Activated T-helper 1 cell treated with Interleukin-2 at 50 U/mL for 16 hours (primary cell): ENCODE results near the gene PINK1.
A peak's percentile ranks its signal among the peaks of the same experiment; 100 is the strongest.

Experiments used
- DNase-seq: peaks from one replicate; pipeline ENCODE4 v3.0.0-alpha.2; 2020; ENCODE audit warnings: low read depth

PINK1 gene

DNA sequence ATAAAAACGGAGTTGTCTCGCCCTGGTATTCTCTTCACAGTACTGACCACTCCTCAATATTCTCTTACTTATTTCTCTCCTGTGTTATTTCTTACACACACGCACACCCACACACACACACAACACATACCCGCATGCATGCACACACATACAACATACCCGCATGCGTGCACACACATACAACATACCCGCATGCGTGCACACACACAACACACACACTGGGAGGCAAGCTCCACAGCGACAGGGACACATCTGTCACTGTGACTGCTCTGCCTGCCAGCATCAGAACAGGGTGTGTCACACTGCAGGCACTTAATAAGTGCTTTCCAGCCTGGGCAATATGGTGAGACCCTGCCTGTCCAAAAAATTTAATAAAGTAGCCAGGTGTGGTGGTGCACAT, 48.7 kb downstream of the PINK1 start:
- no peak for DNase-seq

DNA sequence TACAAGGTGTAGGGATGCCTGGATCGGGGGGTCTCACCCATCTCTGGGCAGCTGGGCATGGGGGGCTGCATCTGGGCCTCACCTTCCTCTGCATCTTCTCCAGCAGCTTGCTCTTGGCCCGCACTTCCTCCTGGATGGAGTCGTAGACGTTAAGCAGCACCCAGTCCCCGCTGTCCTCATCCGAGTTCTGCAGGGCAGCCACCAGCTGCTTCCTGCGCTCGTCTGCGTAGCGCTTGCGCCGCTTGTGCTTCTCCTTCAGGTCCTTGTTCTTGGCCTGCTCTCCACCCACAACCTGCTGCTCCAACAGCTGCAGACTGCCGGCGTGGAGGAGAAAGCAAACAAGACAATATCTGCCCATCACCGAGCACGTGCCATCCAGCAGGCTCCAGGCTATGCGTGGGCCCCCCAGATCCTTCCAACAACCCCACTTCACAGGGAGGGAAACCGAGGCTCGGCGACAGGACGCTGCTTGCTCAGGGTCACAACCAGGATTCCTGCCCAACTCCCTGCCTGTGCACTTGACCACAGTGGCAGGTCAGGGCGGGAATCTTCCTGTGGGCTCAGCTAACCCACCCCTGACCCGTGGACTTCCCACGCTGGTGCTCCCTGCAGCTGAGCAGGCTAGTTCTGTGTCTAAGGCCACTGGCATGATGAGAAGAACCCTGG, 49.4 kb downstream of the PINK1 start:
- no peak for DNase-seq

DNA sequence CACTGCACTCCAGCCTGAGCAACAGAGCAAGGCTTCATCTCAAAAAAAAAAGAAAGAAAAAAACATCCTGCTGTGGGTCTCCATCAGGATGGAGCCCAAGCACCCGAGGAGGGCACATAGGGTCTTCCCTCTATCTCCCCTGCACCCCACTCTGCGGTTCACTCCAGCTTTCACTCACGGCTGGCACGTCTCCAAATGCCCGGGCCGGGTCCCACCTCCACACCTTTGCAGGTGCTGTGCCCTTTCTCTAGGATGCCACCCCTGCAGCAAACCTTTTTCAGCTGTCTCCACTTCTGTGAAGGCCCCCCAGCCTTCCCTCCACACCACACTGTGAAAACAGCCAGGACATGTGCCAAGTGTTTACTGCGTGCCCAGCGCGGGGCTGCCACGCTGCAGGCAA, 50.4 kb downstream of the PINK1 start:
- no peak for DNase-seq

DNA sequence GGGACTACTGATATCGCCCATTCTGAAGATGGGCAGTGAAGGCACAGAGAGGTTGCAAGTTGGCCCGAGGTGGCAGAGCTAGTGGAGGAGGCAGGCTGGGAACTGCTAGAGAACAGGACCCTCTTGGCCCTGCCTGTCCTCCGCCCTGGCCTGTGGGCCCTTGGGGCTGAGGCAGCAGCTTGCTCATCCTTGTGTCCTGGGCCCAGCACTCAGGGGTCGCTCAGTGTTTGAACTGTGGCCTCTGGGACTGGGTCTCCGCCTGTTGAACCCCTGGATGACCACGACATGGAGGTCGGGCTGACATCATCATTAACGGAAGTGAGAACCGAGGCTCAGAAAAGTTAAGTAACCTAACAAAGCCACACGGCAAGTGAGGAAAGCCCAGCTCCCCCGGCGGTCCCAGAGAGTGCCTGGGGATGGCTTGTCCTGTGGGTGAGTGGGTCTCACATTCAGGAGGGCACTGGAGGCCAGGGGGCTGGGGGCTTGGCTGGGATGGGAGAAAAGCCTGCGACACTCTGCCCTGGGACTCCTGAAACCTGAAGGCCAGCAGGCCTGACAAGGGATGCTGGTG, 50.9 kb downstream of the PINK1 start:
- DNase-seq, result no peak

DNA sequence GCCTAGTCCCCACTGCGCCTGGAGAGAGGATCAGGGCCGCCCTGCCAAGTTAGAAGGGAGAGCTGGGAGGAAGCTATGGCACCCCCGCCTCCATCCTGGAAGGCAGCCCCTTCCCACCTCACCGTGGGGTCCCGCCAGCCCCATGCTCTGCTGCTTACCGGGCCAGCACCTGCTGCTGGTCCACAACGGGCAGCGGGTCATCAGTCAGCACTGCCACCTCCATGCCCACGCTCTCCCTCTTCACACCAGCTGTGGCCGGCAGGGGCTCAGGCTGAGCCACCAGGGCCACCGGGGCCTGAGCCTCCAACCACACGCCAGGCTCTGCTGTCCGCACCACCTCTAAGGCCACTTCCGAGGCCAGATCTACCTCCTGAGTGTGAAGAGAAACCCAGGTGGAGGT, 51.4 kb downstream of the PINK1 start:
- no peak for DNase-seq

DNA sequence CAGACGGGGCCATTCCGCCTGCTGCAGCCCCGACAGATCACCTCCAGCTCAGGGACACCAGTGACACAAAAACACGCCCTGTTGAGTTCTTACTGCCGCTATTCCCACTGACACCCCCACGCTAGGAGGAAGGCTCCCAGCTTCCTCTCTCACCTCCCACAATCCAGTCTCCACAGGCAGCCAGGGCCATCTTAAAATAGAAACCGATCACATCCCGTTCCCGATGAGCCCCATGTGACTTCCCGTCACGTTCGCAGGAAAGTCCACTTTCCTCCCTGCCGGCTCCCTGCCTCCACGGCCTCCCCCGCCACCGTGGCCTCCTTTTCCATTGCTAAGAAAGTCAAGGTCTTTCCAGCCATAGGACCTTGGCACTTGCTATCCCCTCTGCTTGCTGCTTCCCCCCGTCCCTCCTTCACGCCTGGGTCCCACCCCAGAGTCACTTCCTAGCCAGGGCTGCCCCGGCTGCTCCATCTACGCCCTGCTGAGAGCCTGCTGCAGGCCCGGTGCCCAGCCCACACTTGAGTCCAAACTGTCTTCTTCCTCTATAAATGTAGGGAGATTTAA, 51.9 kb downstream of the PINK1 start:
- no peak for DNase-seq

DNA sequence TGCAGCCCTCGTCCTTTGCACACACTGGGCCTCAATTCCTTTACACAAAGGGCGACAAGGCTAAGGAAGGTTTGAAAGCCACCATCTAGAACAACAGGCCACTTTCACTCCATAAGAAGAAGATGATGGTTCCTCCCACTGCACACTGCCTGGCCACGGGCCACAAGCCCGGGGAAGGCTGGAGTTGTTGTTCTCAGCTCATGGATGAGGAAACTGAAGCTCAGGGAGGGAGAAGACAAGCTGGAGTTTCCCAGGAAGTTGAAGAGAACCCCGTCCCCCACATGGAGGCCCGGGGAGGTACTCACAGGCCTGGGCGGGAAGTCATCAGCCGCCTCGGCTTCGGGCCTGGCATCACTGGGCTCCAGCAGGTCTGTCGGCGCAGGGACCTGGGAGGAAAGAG, 52.5 kb downstream of the PINK1 start:
- DNase-seq, result no peak

DNA sequence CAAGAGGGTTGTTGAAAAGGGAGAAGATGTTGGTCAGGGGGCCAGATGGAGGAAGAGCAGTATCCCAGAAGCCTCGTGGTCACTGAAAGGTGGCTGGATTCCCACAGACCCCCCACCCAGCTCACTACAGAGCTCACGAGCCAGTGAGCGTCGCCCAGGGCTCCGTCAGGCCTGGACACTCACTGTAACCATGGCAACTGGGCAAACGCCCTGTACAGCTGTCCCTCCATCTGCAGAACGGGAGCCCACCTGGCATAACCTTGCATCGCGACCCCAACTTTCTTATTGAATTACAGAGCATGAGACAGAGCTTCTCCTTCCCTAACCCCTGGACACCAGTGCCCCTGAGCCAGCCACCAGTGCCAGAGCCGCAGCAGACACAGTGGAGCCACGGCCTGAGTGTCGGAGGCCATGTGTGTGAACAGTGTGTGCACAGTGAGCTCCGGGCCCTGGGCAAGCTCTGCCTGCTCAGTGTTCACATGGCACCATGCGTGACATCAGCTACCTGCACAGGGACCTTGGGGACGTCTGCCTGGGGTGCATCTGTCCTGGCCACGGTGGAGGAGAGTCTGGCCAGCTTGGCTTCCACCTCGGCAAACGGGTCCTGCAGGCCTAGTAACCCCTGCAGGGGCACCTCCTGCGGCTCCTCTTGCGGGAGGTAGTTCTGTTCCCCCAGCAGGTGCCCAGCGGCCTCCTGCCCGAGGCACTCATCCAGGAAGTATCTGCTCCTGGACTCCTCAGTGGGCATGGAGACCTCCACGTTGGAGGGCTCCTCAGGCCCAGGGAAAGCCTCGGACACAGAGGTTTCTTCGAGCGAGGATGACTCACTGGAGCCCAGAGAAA, 53.8 kb downstream of the PINK1 start:
- DNase-seq, result no peak

DNA sequence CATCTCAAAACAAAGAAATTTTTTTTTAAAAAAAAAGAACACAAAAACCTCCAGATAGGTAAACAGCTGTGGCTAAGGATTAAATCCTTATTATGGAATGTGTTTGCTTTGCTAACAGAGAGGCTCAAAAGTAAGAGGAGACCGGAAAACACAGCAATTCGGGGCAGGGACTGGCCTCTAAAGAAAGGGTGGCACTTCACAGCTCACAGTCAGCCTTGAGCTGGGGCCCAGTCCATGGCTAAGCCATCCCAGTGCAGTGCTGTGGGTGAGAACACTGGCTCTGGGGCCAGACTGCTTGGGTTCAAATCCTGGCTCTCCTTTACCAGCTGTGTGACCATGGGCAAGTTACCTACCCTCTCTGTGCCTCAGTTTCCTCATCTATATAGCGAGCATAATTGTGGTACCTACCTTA, 56.4 kb downstream of the PINK1 start:
- no peak for DNase-seq

DNA sequence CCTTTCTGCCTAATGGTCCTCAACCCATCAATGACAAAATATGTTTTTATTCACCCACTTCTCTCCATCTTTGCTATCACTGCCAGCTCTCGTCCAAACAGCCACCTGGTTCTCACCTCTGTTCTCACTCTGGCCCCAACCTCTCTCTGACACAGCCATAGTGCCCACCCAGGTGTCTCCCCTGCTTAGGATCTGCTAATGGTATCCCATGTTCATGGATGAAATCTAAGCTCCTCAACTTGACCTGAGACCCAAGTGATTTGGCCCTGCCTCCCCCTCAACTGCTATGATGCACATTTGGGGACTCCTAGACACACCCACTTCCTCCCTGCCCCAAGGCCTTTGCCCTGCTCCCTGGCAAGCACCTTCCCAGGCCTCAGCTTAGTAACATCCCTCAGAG, 58.6 kb downstream of the PINK1 start:
- no peak for DNase-seq

DNA sequence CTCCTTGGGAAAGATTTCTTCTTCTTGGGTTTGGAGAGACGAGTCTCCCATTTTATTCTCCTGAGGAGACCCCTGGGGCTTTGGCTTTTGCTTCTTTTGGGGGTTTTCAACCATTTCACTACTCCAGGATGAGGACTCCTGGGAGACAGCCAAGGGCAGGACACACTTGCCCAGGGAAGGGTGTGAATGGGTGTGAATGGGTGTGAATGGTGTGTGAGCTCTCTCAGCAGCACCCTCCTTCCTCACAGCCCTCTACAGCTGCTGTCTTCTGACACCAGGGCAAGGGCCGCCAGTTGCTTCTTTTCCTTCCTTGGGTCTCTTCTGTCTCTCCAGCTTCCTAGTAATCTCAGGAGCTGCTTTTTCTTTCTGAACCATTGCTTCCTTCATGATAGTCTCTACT, 60.4 kb downstream of the PINK1 start:
- no peak for DNase-seq

DNA sequence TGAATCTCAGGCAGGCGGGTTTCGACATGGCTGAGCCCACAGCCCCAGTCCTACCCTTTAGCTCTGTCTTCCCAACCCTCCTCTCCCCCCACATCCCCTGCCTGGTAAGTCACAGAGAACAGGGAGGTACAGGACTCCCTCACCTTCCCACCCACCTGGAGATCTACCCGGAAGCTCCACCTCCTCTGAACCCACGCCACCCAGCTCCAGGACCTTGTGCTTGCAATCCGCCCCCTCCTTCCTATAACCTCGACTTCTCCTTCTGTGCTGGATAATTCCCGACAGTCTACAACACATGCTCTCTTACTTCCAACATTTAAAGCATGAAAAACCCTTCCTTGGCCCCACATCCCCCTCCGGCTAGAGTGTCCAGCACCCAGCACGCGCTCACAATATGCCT, 62.3 kb downstream of the PINK1 start:
- DNase-seq, result no peak

DNA sequence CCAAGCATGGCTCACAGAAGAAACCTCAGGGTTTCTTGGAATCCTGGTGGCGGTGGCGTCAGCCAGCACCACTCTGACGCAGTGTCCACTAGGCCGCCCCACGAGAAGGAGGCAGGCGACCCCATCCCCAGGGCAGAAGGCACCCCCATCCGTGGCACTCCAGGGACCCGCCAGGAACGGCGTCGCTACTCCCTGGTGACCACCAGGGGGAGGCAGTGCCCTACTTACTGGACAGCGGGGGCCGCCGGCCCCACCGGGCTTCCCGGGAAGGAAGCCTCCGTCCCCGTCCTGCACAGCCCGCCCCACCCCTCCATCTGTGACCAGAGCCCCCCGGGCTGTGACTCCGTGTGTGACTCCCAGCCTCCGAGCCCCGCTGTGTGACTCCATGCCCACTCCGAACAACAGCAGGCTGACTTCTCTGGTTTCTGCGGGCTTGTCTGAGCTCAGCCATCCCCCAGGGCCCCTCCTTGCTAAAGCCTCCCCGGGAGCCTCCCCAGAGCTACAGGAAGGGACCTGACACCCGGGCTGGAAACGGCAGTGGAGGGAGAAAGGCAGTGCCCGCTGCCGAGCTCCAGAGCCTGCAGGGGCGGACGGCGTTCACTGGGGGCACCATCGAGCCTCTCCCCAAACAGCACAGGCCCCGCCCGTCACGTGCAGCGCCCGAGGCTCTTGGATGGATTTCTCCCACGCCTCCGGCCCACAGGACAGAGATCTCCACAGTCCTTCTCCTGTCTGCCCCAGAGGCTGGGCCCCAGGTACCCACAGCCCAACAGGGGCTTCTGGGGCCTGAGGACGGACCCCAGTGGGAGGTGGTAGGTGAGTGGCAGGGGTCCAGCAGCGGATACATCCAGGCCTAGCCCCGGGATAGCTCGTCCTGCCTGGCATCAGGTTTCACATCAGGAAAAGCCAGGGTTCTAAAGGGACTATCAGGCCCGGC, 63.4 kb downstream of the PINK1 start:
- DNase-seq, result peak; percentile 50

DNA sequence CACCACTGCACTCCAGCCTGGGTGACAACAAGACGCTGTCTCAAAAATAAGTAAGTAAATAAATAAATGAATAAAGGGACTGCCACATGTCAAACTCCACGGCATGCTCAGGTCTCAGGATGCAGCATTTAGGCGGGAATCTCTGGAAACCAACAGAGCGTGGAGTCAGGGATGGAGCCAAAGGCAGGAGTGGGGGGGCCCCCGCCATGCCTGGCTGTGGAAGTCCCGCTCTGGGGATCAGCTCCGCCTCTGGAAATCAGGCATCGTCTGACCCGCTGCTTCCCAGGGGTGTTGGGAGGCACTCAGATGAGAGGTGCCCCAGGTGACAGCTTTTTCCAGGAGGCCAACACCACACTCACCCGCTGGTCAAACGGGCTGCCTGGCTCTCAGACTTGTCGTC, 64.3 kb downstream of the PINK1 start:
- DNase-seq, result no peak

DNA sequence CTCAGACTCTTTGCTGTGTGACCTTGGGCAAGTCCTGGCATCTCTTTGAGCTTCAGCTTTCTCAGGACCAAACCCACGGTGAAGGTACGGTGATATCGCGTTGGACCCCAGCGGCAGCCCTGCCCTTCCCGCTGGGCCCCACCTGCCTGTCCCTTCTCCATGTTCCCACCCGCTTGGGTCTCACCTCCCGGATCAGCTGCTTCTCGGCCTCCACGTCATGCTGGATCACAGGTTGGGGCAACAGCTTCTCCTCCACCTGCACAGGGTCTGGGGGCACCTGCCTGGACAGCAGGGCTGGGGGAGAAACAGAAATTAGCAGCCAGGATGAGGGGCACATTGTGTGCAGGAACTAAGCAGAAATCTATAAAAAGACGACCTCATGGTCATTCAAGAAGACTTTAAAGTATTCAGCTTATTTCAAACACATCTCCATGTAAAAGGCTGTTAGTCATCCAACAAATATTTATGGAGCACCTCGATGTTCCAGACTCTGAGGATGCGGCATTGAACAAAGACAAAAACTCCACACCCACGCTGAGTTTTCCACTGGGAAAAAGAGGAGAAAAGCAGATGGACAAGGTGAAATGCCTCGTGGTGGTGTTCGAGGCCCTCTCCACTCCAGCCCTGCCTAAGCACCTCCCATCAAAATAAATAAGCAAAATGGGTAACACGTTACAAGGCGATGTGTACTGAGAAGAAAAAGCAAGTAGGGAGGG, 65.1 kb downstream of the PINK1 start:
- no peak for DNase-seq

DNA sequence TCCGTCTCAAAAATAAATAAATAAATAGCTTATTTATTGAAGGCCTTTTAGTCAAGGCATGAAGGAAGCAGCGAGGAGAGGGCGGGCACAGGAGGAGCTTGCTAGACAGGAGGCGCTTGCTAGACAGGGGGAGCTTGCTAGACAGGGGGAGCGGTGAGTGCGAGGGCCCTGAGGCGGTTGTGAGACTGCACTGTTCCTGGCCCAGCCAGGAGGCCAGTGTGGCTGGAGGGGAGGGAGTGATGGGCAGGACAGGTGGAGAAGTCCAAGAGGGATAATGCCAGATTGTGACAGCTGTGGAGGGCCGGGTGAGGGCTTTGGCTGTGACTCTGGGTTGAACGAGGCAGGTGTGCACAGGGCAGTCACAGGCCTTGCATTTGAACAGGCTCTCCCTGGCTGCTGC, 66.3 kb downstream of the PINK1 start:
- no peak for DNase-seq

DNA sequence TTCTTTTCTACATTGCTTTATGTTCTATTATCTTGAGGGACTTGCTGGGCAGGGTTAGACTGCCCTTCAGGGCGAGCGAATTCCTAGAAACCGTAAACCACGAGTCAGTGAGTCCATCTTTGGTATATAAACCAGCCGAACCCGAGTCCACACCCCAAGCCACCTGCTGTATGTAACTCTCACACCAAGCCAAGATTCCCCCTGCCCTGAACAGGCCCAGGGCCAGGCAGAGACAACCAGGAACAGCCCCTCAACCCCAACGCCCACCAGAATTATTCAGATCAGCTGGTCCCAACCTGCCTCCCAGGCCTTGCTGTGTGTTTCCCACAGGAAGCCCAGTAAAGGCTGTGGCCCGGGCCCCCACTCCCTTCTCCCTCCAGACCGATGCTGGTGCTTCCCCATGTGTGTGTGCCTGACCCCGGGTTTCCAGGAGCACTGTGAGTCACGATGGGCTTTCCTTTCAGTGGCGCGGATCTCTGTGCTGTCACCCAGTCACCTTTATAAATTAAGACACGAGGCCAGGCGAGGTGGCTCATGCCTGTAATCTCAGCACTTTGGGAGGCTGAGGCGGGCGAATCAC, 67.5 kb downstream of the PINK1 start:
- no peak for DNase-seq
